HG02884 (cell line): ENCODE results near the gene MCM3.

Experiments
- ATAC-seq: cut with Tn5 transposase; IDR thresholded peaks from one replicate; pipeline ENCODE4 v1.9.1; 2021; ENCODE audit warnings: mild to moderate bottlenecking, moderate library complexity; ENCODE audit not compliant: unreplicated experiment

The MCM3 gene

DNA sequence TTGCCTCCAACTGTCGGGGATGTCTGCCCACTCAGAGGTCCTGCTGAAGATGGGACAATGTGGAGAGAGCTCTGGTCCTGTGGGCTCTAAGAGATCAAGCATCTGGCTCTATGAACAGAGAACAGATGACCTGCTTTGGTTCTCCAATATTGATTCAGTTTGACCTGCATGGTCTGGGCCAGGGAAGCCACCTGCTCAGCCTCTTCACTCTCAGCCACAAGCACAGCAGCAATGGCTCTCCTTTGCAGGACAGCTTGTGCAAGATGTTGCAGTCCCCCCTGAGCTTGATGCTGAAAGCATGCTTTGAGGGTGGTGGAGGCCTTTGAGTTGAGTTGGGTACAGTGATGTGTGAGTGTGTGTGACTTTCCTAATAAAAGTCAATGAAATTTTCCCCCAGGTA, 18.6 kb upstream of the MCM3 start:
- ATAC-seq, result no peak

DNA sequence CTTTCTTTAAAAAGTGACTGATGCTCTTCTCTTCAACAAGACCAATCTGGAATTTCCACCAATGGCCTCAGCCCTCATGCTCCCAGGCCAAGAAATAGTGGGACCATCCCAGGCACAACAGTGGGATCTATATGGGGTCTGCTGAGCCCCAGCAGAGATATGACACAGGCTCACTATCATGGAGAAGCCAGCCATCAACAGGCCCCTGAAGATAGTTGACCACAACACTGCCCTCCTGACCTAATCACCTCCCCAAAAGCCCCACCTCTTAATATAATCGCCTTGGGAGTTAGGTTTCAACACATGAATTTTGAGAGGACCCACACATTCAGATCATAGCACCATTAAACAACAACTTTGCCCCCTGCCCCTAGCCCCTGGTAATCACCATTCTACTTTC, 16.8 kb upstream of the MCM3 start:
- no peak for ATAC-seq

DNA sequence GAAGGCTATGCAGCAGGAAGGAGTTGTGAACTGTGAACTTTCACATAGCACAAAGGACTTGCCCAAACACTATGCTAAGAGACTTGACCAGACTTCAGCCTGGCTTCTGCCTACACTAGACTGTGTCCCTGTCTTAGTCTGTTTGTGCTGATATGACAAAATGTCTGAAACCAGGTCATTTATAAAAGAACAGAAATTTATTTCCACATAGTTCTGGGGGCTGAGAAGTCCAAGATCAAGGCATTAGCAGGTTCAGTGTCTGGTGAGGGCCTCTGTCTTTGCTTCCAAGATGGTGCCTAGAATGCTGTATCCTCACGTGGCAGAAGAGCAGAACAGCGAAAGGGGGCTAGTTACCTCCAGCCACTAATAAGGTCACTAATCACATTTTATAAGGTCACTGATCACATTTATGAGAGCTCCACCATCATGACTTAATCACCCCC, 16.0 kb upstream of the MCM3 start:
- ATAC-seq, result no peak

DNA sequence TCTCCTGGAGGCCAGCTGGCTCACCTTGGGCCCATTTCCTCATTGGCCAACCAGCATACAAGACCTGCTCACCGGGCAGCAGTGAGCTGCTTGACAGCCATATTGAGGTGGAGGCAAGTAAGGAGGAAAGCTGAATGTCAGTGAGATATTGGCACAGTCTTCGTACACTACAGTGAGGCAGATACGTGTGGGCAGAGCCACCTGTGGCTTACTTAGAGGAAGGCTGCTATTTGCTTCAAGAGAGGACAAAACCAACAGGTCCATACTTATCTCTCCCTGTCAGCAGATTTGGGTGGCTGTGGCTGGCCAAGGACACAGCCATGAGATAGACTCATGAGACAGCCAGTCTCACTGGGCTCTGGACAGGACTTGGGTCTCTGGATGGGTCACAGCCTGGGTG, 15.1 kb upstream of the MCM3 start:
- no peak for ATAC-seq

DNA sequence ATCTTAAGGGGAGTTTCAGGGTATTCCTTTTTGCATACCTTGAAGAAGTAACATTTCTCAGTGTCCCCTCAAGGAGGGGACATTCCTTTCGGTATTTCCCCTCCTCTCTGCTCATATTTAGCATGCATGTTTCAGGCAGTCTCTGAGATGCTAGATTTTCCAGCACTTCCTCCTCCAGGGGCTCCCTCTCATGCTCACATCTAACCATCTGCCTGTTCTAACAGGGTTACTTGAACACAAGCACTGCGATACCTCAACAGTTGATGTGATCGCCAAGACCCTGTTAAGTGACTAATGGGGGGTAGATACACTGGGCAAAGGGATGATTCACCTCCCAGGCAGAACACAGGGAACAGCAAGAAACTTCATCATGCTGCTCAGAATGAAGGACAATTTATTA, 12.9 kb upstream of the MCM3 start:
- peak; percentile 40 for ATAC-seq

DNA sequence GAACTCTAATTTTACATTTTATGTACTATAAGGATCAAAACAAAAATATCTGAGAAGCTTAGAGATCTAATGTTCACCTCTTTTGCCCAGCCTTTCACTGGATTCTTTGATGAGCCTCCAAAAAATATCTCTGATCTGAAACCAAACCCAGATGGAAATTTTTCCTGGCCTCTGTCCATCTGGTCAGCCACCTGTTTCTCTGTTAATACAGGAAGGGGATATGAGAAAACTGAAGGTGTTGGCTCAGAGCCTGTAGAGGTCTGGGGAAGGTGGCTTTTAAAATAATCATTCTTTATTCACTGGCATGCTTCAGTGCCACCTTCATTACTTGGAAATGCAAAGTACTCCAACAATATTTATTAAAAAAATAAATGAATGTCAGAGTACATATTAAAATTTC, 8.5 kb upstream of the MCM3 start:
- ATAC-seq, result no peak

DNA sequence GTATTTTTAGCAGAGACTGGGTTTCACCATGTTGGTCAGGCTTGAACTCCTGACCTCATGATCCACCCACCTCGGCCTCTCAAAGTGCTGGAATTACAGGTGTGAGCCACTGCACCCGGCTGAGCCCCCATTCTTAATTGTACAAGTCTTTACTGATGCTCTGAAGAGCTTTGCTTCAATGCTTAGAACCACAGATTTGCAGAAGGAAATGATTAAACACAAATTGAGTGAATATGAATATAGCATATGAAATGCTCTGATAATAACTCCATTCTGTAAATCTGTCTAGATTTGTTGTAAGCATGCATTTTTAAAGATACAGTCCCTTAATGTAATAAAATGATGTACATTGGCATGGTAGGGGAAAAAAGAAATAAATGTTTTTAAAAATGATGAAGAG, 4.3 kb upstream of the MCM3 start:
- no peak for ATAC-seq

DNA sequence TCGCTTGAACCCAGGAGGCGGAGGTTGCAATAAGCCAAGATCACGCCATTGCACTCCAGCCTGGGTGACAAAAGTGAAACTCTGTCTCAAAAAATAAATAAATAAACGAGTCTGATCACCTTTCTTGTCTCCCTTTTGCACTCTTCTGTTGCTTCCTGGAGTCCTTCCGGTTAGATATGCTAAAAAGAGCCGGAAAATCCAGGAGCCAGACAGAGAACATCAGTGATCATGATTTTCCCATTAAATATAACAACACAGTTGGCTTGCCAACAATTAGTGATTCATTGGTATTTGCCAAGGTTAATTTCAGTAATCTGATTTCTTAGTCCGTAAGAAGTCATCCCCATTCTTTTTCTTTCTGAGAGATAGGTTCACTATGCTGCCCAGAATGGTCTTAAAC, 3.7 kb upstream of the MCM3 start:
- ATAC-seq, result no peak

DNA sequence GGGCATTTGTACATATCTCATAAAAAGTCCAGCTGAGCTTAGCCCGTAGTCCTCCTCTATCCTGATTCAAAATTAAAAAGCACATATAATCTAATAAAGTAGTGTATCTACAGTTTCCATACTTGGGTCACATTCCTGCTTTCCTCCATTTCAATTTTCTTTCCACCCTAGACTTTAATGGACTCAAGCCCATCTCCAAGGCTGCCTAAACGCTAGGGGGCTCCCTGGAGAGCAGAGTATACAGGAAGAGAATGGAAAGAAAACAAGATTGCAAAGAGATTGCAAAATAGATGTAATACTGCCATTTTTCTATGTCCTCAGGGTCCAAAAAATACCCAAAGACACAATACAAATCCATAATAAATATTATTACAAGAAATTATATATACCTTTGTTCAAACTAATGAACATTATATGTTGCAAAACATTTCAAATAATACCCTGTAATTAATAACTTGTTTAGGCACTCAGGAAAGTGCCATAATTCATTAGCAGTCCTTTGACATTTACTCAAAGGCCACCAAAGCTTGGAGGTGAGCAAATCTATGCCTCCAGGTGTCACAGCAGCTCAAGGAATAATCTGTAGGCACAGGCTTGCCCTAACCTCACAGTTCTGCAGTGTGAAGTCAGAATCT, 2.4 kb upstream of the MCM3 start:
- no peak for ATAC-seq

DNA sequence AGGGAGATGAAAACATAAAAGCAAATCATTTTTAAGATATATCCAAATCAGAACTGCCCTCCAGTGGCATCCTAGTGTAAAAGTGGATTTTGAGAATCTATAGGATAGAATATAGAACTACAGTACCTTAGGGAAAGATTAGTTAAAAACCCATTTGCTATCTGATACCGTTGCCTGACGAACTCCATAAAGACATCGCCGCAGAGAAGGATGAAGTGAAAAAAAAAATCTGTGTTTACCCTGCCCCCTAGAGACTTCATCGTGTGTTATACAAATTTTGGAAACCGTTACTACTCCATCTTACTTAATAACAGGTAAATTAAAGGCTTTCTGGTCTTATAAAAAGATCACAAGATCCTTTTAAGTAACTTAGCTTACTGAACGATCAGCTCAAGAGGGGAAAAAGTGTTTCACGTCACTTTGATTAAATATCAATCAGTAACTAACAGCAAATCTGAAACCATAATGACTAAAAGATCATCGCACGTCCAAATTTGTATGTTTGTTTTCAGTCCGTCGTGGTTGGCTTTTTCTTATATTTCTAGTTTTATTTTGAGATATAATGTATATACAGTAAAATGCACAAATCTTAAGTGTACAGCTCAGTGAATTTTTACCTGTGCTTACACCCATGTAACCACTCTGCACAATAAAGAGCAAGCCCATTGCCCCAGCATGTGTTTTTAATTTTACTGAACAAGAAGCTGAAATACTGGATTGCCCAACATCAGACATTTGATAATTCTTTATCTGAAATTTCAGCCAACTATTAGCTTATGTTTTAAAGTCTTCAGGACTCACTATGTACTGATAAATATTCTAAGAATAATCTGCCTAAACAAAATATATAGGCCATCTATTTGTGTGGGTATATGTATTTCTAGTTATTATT, 881 bp upstream of the MCM3 start:
- ATAC-seq, result no peak

DNA sequence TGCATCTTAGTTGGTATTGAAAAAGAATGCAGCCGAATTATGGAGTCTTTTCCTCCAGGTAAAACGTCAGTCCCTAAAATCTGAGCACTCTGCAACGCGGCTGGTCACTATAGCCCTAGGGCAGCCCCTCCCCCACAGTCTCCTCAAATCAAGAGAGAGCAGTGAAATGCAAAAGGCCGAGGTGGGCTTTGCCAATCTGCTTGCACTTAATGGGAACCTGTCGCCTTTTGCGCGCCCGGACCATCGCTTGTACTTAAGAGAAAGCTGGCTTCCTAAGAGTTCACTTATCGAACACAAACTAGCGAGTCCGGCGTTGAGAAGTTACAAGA, 447 bp downstream of the MCM3 start:
- no peak for ATAC-seq

DNA sequence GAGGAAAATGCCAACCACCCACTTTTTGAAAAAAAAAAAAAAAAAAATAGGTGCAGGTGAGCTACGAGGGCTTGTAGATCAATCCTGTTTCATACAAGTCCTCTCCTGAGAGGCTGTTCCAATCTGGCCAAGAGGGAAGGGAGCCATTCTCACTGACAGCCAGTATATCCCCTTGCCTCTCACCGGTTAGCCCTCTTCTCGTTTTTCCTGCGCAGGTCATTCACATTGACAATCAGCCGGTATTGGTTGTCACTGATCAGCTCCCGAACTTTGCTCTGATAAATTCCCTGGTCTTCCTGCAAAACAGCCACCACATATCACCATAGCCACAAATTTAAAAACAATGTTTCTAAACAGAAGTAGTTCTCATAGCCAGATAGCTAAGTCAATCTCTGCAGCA, 1.4 kb downstream of the MCM3 start:
- no peak for ATAC-seq

DNA sequence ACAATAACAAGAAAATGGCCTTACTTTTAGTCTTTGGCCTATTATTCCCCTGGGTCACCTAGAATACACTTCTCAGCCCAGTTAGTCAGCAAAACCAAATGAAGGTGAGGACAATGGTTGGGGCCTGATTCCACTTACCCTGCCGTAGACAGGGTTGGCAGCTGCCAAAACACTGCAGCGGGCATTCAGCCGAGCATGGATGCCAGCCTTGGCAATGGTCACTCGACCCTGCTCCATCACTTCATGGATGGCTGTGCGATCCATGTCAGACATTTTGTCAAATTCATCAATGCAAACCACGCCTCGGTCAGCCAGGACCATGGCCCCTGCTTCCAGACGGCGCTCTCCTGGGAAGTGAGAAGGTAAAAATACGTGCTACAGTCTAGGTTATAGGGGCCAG, 8.4 kb downstream of the MCM3 start:
- no peak for ATAC-seq

DNA sequence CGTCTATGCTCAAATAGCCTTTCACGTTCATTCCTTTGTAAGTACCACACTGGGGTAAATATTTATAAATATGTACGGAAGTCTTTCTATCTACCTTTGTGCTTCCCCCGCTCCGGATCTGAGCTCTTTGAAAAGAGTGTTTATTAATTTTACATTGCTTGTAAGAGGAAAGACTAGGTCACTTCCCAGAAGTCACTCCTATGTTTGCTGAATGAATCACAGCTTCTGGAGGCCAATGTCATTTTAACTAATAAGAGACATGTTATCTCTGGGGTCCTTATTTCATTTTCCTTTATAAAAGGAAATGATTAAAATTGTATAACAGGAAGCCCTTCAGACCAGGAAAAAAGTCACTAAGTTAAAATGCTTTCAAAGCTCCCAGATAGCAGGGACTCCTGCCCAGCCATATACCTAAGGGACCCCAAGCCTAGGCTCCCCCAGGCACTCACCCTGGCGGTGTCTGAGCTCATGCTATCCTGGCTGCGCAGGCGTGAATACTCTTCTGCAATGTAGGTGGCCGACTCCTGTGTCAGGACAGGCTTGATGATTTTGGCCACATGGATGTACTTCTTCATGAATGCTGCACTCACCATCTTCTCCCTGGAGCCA, 12.6 kb downstream of the MCM3 start:
- ATAC-seq, result no peak

DNA sequence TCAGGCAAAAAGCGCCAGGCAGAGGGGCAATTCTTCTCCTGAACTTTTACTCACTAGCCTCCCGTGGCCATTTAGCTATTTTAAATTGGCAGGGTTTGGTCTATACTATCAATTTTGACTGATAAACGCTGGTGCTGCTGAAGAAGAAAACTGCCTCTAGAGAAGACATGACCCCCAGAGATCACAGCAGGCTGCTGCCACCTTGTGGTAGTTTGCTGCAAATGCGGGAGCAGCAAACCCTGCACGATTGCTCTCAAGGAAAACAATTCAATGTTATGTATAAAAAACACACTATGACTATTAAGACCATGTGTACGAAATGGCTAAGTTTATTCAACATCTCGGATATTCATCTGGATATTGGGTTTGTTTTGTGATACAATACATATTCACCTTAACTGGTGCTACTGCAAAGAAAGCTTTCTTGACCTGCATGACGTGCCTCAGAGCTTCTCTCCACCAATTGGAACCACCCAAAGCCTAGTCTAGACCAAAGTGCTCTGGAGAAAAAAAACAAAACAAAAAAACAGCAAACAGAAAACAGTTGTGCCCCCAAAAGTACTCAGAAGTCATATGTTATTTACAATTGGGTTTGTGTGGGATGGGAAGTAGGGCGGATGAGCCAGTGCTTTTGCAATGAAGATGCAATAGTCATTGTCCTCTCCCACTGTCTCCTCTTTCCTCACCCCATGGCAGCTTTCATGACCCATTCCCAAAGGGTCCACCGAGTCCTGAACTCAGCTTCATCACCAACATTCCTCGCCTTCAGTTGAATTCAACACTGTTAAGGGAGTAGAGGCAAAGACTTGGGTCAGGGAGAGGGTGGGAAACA, 20.6 kb downstream of the MCM3 start:
- peak; percentile 71 for ATAC-seq

DNA sequence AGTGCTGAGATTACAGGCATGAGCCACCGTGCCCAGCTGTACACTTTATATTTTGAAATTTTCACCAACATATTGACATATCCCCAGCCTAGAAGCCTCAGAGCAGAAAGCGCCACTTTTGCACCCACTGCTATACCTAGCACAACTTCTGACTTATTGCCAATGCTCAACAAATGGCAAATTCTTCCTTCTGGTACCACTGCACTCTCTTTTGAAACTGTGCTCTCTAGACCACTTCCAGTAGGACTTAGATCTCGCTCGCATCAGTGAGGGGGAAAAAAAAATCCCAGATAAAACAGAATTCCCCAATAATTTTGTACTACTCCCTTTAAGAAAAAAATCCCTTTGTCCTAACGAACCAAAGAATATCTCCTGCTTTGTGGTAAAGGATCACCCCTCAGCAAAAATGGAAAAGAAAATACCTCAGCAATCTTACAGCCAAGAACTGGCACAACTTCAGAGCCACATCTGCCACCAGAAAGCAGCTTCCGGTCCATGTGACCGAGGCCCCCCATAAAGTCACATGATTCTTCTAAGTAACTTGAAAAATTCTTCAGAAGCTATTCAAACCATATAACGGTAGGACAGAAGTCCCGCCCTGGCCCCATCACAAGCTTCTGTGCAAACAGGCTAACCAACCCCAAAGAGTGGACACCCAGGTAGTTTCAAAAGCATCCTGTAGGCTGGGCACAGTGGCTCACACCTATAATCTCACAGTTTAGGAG, 21.8 kb downstream of the MCM3 start:
- ATAC-seq, result no peak

DNA sequence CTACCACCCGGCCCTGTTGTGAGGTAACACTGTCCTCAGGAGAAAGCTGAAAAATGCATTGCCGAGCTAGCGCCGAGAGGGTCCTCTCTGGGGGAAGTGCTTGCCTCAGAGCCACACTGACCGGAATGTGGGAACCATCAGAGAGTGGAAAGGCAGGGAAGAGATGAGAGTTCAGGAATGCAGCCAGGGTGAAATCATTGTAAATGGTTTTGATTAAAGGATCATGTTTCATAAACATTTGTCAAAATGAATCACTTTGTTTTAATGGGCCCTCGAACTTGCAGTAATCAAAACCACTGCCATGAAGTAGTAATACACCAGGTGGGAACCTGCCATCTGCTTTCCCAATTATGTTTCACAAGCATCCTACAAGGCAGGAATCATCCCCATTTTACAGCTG, 23.3 kb downstream of the MCM3 start:
- no peak for ATAC-seq

DNA sequence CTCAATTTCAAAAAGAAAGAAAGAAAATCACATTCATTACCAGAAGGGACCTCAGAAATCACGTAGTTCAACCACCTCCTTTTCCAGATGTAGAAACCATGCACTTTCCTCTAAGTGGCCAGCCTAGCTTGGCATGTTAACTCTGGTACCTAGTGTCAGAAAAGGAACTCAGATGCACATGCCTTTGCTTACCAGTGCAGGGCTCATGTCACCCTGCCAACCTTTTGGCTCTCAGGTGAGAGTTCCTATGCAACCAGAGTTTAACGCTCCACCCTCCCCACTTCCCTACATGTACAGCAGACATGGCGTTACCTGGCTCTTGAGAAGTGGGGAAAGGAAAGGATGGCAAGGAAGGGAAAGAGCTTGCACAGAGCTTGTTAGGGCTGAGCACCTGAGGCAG, 23.9 kb downstream of the MCM3 start:
- ATAC-seq, result no peak

DNA sequence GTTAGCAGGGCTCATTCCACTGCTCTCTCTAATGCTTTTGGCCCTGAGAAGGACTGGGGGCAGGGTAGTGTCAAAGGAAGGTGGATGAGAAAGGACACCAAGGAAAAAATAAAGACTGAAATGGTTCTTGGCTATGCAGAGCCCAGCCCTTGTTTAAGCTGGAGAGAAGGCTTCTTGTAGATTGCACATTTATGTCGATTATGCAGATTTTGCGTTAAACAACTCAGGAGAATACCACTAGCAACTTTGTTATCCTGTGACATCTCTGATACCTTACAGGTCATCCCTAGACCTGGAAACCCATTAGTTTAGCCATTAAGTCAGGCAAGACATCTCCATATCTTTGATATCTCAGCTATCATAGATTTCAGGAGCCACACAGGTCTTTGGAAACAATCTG, 29.1 kb downstream of the MCM3 start:
- ATAC-seq, result no peak

DNA sequence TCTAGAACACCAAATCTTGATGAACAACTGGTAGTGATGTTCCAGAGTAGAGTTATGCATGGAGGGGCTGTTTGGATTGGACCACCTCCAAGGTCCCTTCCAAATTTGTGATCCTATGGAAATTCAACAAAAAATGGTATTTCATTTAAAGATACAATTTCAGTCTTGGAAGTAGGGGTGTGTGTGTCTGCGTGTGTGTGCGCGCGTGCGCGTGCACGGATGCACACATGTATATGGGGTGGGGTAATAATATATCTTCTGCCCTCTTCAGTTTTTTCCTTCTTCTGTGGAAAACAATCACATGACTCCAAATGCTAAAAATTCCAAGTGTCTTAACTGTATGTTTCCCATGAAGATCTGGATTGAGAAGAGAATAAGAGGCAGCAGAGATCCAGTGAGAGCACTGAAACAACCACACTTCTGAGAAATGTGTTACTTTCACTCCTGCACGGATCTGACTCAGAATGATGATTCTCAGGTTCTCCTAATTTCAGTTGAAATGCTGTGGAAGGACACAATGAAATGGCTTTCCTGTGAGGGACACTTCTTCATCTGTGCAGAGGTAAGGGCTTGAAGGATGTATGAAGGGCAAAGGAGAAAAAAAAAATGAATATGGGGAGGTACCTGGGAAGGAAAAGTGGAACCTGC, 29.7 kb downstream of the MCM3 start:
- ATAC-seq, result no peak
